CD4-positive, alpha-beta memory T cell (primary cell): ENCODE results near the gene FAM153A. TPM values are rescaled to one million over a fixed set of nuclear protein-coding genes. Genes with fewer than 3 reads are reported as not detected.
"Not testable (repeated sequence)": the region's sequence is repeated elsewhere in the genome, so short reads cannot be mapped to it uniquely, and the experiment has no call there.

Experiments
- CTCF ChIA-PET: fragments of 350-600 bp; sonication (Branson Sonifier 250); formaldehyde crosslinking; loops from one replicate; lab custom pipeline; 2021; ENCODE audit warnings: inconsistent platforms; ENCODE audit not compliant: partially characterized antibody; lab: Charles Lee
- POLR2A ChIA-PET: fragments of 350-600 bp; sonication (Branson Sonifier 250); formaldehyde crosslinking; loops from one replicate; lab custom pipeline; 2021; ENCODE audit not compliant: partially characterized antibody; lab: Charles Lee
- DNase-seq, 5 donors: peaks; one replicate each; pipeline versions ENCODE4 v3.0.0 to v3.0.0-alpha.2; 2020 to 2022; ENCODE audit warnings: mixed read lengths in 1 of 5
- H3K27ac ChIP-seq: one replicate; pipeline ENCODE4 v1.7.0; 2013; ENCODE audit warnings: low read depth, low read length
- H3K27me3 ChIP-seq: 2 replicates; pipeline ENCODE4 v1.7.0; 2013; ENCODE audit warnings: mild to moderate bottlenecking, low read length, moderate library complexity; ENCODE audit not compliant: insufficient read depth
- H3K36me3 ChIP-seq: 2 replicates; pipeline ENCODE4 v1.7.0; 2013; ENCODE audit warnings: mild to moderate bottlenecking, low read length, moderate library complexity; ENCODE audit not compliant: insufficient read depth
- H3K4me1 ChIP-seq: 2 replicates; pipeline ENCODE4 v1.7.0; 2013; ENCODE audit warnings: mild to moderate bottlenecking, low read length, moderate library complexity; ENCODE audit not compliant: insufficient read depth
- H3K4me3 ChIP-seq, 2 donors: one replicate each; pipeline ENCODE4 v1.7.0; 2013; ENCODE audit warnings: low read length in 2 of 2, mild to moderate bottlenecking in 1 of 2
- H3K9me3 ChIP-seq, 2 donors: one replicate each; pipeline ENCODE4 v1.7.0; 2013; ENCODE audit warnings: low read length in 2 of 2, control low read depth in 1 of 2; ENCODE audit not compliant: control insufficient read depth in 1 of 2
- H3K27ac Mint-ChIP-seq, 7 donors: one replicate each; pipeline ENCODE4 v1.8.0; 2020 to 2021; ENCODE audit warnings: mixed read lengths in 7 of 7, mild to moderate bottlenecking in 6 of 7, inconsistent platforms in 3 of 7, moderate library complexity in 3 of 7
- H3K27me3 Mint-ChIP-seq, 2 donors: one replicate each; pipeline ENCODE4 v1.8.0; 2020 to 2021; ENCODE audit warnings: mixed read lengths in 2 of 2
- H3K36me3 Mint-ChIP-seq, 2 donors: one replicate each; pipeline ENCODE4 v1.8.0; 2020 to 2021; ENCODE audit warnings: mixed read lengths in 2 of 2, inconsistent platforms in 1 of 2, mild to moderate bottlenecking in 1 of 2
- H3K4me1 Mint-ChIP-seq, 4 donors: one replicate each; pipeline ENCODE4 v1.8.0; 2020 to 2021; ENCODE audit warnings: mixed read lengths in 4 of 4, mild to moderate bottlenecking in 1 of 4
- H3K4me3 Mint-ChIP-seq, 8 donors: one replicate each; pipeline ENCODE4 v1.8.0; 2020 to 2021; ENCODE audit warnings: mixed read lengths in 8 of 8, mild to moderate bottlenecking in 7 of 8, moderate library complexity in 6 of 8, inconsistent platforms in 3 of 8
- H3K9me3 Mint-ChIP-seq, 8 donors: one replicate each; pipeline ENCODE4 v1.8.0; 2020 to 2021; ENCODE audit warnings: mixed read lengths in 8 of 8, mild to moderate bottlenecking in 5 of 8, inconsistent platforms in 3 of 8, moderate library complexity in 1 of 8
- intact Hi-C: fragments of 100-400 bp; cut with micrococcal nuclease; formaldehyde crosslinking; loops from one replicate; pipeline ENCODE4 v1.15.1; 2023
- polyA plus RNA-seq, 2 donors: library from polyadenylated mRNA; unstranded; fragments of 300-500 nt; fragmentation: Illumina TruSeq; gene quantifications; one replicate each; pipeline ENCODE4 v1.2.3, GENCODE V29; 2021
- total RNA-seq, 2 experiments: library from RNA; stranded (reverse); gene quantifications; one replicate each; pipeline ENCODE4 v1.2.3, GENCODE V29; 2021

FAM153A gene
- 100 to 1,000 TPM in 1 of 2 experiments, 10 to 100 TPM in 1; 92.7 to 116 TPM for total RNA-seq
- polyA plus RNA-seq: 1 to 10 TPM; 2.0 to 3.2 TPM

DNA sequence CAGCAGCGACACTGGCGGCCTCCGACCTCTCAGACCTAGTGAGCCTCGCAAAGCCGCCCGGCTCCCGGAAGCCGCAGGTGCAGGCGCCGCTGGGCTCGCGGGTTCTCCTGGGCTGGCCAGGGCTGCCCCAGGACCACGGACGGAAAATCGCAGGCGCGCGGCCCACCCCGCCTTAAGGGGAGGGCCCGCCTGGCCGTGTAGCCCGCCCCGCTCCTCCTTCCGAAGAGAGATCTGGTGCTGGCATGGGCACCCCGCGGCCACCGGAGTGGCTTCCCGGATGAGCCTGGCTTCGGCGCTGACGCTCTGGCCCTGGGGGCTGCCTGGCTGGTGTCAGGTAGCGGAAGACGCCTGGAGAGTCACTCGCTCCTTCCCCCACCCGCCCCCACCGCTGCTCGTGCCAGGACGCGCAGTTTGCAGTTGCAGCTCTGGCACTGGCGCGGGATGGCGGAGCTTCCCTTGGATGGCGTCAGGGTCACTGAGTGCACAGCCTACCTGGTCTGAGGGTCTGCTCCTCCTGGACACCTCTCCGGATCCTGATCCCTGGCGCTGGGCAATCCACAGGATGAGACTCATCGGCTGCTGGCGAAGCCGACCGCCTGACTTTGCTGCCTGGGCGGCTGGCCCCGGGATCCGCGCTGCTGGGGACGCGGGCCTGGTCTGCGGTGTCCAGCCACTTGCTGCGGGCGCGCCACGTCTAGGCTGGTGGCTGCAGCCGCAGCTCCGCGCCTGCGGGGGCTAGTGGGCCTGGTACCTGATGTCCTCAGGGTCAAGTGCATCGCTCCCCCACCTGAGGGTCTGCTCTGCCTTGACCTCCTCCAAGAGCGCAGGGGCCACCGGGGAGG, at the start of gene FAM153A:
FAM153A (minus strand) TSS at position 108 of the 842 bp plus-strand sequence.
- H3K27me3 Mint-ChIP-seq, H3K9me3 ChIP-seq, intact Hi-C loops, POLR2A ChIA-PET, H3K27ac Mint-ChIP-seq, H3K36me3 Mint-ChIP-seq, H3K4me3 ChIP-seq, CTCF ChIA-PET, H3K27ac ChIP-seq, H3K36me3 ChIP-seq, H3K4me1 Mint-ChIP-seq, H3K9me3 Mint-ChIP-seq, H3K4me1 ChIP-seq, H3K27me3 ChIP-seq: not testable (repeated sequence)
- DNase-seq: peak in 2 of 5 donors; percentile 26 to 38
- peak within 1 kb of the TSS in 5 of 8 donors; percentile 59 to 68 (median 64) for H3K4me3 Mint-ChIP-seq

DNA sequence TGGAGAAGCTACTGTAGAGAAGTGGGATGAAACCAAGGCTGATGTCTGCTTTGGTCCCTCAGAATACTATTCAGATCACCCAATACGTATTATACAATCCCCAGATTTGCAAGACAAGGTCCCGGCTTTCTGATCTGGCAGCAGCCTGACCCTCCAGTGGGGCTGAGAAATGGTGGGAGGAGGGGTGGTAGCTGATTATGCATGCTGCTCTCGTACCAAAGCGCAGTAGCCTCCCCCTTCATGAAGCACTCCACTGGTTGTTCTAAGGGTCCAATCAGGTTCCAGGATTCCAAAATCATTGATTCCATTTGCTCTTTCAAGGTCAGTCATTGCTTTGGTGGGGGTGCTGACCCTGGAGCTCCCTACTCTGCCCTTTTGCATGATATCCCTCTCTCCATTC, 49.6 kb upstream of the FAM153A start:
- H3K36me3 Mint-ChIP-seq, H3K27me3 ChIP-seq, POLR2A ChIA-PET, H3K4me1 ChIP-seq, H3K9me3 ChIP-seq, H3K27me3 Mint-ChIP-seq, H3K36me3 ChIP-seq, intact Hi-C loops, H3K9me3 Mint-ChIP-seq, H3K4me3 Mint-ChIP-seq, DNase-seq, H3K27ac ChIP-seq, H3K4me3 ChIP-seq, H3K27ac Mint-ChIP-seq, CTCF ChIA-PET: not testable (repeated sequence)
- H3K4me1 Mint-ChIP-seq: peaks cover 4 to 19% (median 8%) of the 10 kb centered on the region in 4 donors

DNA sequence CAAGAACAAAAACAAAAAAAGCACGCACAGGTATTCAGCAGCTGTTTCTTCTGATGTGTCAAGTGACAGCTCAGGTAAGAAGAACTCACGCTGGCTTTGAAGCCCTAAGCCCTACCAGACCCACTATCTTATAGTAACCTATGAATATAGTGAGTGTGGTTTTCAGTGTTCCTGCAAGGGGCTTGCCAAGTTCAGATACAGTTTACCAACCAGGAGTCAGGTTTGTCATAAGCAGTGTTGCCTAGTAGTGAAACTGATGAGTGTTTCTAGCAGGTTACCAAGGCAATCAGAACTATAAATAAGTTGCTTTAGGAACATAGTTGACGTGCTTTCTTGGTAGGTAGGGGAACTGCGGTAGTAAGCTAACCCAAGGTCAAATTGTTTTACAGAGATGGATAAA, 43.4 kb upstream of the FAM153A start:
- H3K4me1 Mint-ChIP-seq, H3K27me3 Mint-ChIP-seq, H3K27ac ChIP-seq, CTCF ChIA-PET, H3K9me3 Mint-ChIP-seq, H3K4me1 ChIP-seq, H3K4me3 Mint-ChIP-seq, intact Hi-C loops, H3K36me3 Mint-ChIP-seq, H3K27me3 ChIP-seq, H3K4me3 ChIP-seq, H3K27ac Mint-ChIP-seq, POLR2A ChIA-PET, H3K36me3 ChIP-seq, H3K9me3 ChIP-seq: not testable (repeated sequence)
- DNase-seq: peak; percentile 37 to 78 (median 73)

GRCh38 chr5:177824776-177825175, 42.1 kb upstream of the FAM153A start:
- POLR2A ChIA-PET, H3K36me3 Mint-ChIP-seq, intact Hi-C loops, H3K27ac Mint-ChIP-seq, H3K4me3 ChIP-seq, H3K4me3 Mint-ChIP-seq, CTCF ChIA-PET, H3K4me1 Mint-ChIP-seq, H3K36me3 ChIP-seq, H3K9me3 Mint-ChIP-seq, H3K27me3 Mint-ChIP-seq, H3K9me3 ChIP-seq, H3K27me3 ChIP-seq, H3K4me1 ChIP-seq, DNase-seq, H3K27ac ChIP-seq: not testable (repeated sequence)

- H3K4me3 ChIP-seq, H3K27me3 ChIP-seq, H3K27ac Mint-ChIP-seq, H3K9me3 ChIP-seq, DNase-seq, H3K4me1 Mint-ChIP-seq, intact Hi-C loops, H3K36me3 ChIP-seq, H3K27ac ChIP-seq, CTCF ChIA-PET, POLR2A ChIA-PET, H3K9me3 Mint-ChIP-seq, H3K4me3 Mint-ChIP-seq, H3K36me3 Mint-ChIP-seq, H3K27me3 Mint-ChIP-seq, H3K4me1 ChIP-seq: not testable (repeated sequence)
These were observed 39.8 kb upstream of the FAM153A start for GRCh38 chr5:177822489-177822888.

DNA sequence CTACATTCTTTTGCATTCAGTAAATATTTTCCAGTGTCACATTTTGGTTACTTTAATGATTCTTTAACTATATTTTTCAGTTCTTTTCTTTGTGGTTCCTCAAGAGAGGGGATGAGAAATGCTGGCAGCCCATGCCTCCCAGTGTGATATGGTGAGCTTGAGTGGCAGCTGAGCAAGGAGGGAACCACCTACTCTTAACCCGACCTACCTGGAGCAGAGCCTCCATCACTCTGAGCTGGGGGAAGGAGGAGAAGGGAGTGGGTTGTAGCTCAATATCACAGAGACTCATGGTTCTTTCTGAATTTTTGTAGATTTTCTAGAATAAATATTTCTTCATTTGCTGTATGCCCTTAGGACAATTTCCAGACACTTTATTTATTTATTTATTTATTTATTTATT, 37.0 kb upstream of the FAM153A start:
- intact Hi-C loops, DNase-seq, H3K4me1 ChIP-seq, H3K9me3 ChIP-seq, H3K27ac ChIP-seq, CTCF ChIA-PET, H3K4me3 ChIP-seq, H3K4me3 Mint-ChIP-seq, H3K27ac Mint-ChIP-seq, H3K36me3 ChIP-seq, H3K4me1 Mint-ChIP-seq, H3K9me3 Mint-ChIP-seq, POLR2A ChIA-PET, H3K27me3 ChIP-seq, H3K27me3 Mint-ChIP-seq, H3K36me3 Mint-ChIP-seq: not testable (repeated sequence)

GRCh38 chr5:177812814-177813425, 30.2 kb upstream of the FAM153A start:
- CTCF ChIA-PET: not testable (repeated sequence)
- peak in 1 of 5 donors; percentile 49 for DNase-seq

More at GRCh38 chr5:177812814-177813425, 30.2 kb upstream of the FAM153A start:
- intact Hi-C loops, H3K4me3 Mint-ChIP-seq, H3K36me3 Mint-ChIP-seq, H3K27me3 ChIP-seq, H3K36me3 ChIP-seq, POLR2A ChIA-PET, H3K9me3 Mint-ChIP-seq, H3K27ac Mint-ChIP-seq, H3K4me3 ChIP-seq, H3K27ac ChIP-seq, H3K27me3 Mint-ChIP-seq, H3K4me1 Mint-ChIP-seq, H3K4me1 ChIP-seq, H3K9me3 ChIP-seq: not testable (repeated sequence)
